AG04450 (cell line): ENCODE measurements around the gene EPB41L4A. TPM values are rescaled to one million over a fixed set of nuclear protein-coding genes. Genes with fewer than 3 reads are reported as not detected.

Experiments
- CTCF ChIA-PET: fragments of 300-600, 350-600 bp; formaldehyde crosslinking; extraction: SDS; loops from one replicate; lab custom pipeline; 2022; ENCODE audit warnings: antibody characterized with exemption, inconsistent platforms; lab: Charles Lee
- POLR2A ChIA-PET: fragments of 350-600 bp; formaldehyde crosslinking; extraction: SDS; loops from one replicate; lab custom pipeline; 2021; ENCODE audit warnings: antibody characterized with exemption, inconsistent platforms; lab: Yijun Ruan, JAX
- DNase-seq: peaks from one replicate; pipeline ENCODE4 v3.0.0-alpha.2; 2011; ENCODE audit warnings: low read depth, low spot score
- H3K27ac ChIP-seq: one replicate; pipeline ENCODE4 v1.5.1; 2012; ENCODE audit warnings: low read depth, low read length, control low read depth
- H3K27me3 ChIP-seq: one replicate; pipeline ENCODE4 v1.6.0; 2012; ENCODE audit warnings: low read length; ENCODE audit not compliant: control insufficient read depth, insufficient read depth
- H3K4me3 ChIP-seq: 2 replicates; pipeline ENCODE4 v1.5.1; 2011; ENCODE audit warnings: mild to moderate bottlenecking, low read depth, low read length, control low read depth
- H3K9me3 ChIP-seq: 2 replicates; pipeline ENCODE4 v1.5.1; 2012; ENCODE audit warnings: low read length; ENCODE audit not compliant: control insufficient read depth, insufficient read depth
- polyA plus RNA-seq: library from polyadenylated mRNA; depleted of rRNA; stranded (reverse); fragments of >200 nt; gene quantifications from 2 replicates; pipeline ENCODE4 v1.2.3, GENCODE V29; 2011
- TF ChIP-seq, protein P1 (sequence below): IDR thresholded peaks from 2 replicates; pipeline ENCODE4 v1.5.1; 2011; ENCODE audit warnings: low read depth, low read length, control low read depth, inconsistent platforms

EPB41L4A gene
- polyA plus RNA-seq, 1 experiment, result not detected

DNA sequence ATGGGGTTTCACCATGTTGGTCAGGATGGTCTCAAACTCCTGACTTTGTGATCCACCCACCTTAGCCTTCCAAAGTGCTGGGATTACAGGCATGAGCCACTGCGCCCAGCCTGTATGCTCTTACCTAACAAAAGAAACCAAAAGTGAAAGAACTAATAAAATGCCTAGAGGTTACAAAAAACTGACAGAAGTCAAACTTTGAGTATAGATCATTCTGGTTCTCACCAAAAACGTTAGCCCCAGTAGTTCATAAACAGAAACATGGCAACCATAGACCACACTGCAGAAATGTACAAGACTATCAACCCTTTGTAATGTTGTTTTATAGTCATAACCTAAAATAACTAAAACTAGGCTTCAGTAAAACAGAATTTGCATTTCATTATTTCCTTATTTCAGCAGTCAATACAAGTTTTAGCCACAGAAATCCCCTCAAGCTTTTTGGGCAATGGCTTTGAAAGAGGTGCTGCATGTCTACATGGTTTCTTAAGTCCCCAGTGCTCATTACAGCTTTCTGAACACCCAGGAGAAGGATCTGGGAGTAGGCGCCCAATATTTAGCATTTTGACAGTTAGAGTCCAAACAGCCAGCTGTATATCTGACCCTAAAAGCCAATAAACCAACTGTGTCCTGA is 72.5 kb downstream of the EPB41L4A start:
- Histone ChIP-seq H3K4me3 (no peak overlapping the region), H3K27ac (no peak overlapping the region), H3K9me3 (no peaks in the 10 kb centered on the region), H3K27me3 (no peaks in the 10 kb centered on the region)
- ChIA-PET POLR2A (no interaction called here), CTCF (no interaction called here)
- TF ChIP-seq, protein P1, sequence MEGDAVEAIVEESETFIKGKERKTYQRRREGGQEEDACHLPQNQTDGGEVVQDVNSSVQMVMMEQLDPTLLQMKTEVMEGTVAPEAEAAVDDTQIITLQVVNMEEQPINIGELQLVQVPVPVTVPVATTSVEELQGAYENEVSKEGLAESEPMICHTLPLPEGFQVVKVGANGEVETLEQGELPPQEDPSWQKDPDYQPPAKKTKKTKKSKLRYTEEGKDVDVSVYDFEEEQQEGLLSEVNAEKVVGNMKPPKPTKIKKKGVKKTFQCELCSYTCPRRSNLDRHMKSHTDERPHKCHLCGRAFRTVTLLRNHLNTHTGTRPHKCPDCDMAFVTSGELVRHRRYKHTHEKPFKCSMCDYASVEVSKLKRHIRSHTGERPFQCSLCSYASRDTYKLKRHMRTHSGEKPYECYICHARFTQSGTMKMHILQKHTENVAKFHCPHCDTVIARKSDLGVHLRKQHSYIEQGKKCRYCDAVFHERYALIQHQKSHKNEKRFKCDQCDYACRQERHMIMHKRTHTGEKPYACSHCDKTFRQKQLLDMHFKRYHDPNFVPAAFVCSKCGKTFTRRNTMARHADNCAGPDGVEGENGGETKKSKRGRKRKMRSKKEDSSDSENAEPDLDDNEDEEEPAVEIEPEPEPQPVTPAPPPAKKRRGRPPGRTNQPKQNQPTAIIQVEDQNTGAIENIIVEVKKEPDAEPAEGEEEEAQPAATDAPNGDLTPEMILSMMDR, result no peak
- no peak for DNase-seq

- CTCF ChIA-PET, result no interaction called here
- TF ChIP-seq, protein P1, result no peak
Observed at GRCh38 chr5:112344540-112344939, 74.5 kb downstream of the EPB41L4A start.

DNA sequence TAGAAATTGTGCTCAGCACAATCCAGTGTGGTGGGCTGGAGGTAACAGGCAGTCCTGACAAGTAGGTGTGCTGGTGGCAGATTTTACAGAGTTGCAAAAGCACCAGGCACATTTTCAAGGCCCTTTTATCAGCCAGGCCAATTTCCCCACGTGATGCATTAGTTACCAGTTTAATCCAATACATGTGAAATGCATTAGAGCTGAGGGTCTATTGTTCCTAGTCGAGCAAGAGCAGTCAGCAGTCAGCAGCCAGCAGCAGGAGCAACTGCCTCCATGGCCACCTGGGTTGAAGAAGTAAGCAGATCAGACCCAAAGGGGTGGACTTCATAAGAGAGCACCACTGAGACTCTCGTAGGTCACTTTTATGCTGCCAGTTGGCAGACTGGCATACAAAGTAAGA is 76.7 kb downstream of the EPB41L4A start:
- H3K27me3 ChIP-seq, result no peaks in the 10 kb centered on the region
- POLR2A ChIA-PET, result no interaction called here
- CTCF ChIA-PET, result no interaction called here
- no peak overlapping the region for H3K27ac ChIP-seq
- TF ChIP-seq, protein P1, result no peak
- DNase-seq, result no peak
- no peak overlapping the region for H3K4me3 ChIP-seq
- H3K9me3 ChIP-seq, result no peaks in the 10 kb centered on the region

More at GRCh38 chr5:112344540-112344939, 74.5 kb downstream of the EPB41L4A start:
- H3K27ac ChIP-seq, result no peak overlapping the region
- H3K4me3 ChIP-seq, result no peak overlapping the region
- no peak for DNase-seq
- POLR2A ChIA-PET, result no interaction called here
- H3K27me3 ChIP-seq, result no peaks in the 10 kb centered on the region
- no peaks in the 10 kb centered on the region for H3K9me3 ChIP-seq

DNA sequence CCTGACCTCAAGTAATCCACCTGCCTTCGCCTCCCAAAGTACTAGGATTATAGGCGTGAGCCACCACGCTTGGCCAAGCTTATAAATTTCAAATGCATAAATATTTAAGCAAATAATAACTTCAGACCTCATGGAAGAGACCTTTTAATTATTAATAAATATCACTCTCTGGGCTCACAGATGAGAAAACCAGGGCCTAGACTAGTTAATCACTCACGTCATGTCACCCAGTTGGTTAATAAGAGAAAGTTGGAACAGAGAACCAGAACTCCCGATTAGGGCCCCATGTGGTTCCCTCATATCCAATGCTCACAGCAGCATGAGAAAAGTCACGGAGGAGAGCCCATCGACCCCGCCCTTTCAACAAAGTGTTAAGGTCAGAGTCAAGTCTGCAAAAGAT is 79.3 kb downstream of the EPB41L4A start:
- CTCF ChIA-PET, result no interaction called here
- Histone ChIP-seq H3K27me3 (peaks cover 3% of the 10 kb centered on the region), H3K27ac (no peak overlapping the region), H3K4me3 (no peak overlapping the region), H3K9me3 (no peaks in the 10 kb centered on the region)
- TF ChIP-seq, protein P1, result no peak
- POLR2A ChIA-PET, result no interaction called here
- no peak for DNase-seq

- Histone ChIP-seq H3K27me3 (peaks cover 3% of the 10 kb centered on the region), H3K27ac (no peak overlapping the region), H3K9me3 (no peaks in the 10 kb centered on the region), H3K4me3 (no peak overlapping the region)
- TF ChIP-seq, protein P1, result no peak
- ChIA-PET CTCF (no interaction called here), POLR2A (no interaction called here)
- no peak for DNase-seq
Observed at GRCh38 chr5:112338681-112339337, 80.3 kb downstream of the EPB41L4A start.
